ENCODE data around the gene CEL. TPM values are rescaled to one million over a fixed set of nuclear protein-coding genes. Genes with fewer than 3 reads are reported as not detected.
"Not testable (repeated sequence)": the region's sequence is repeated elsewhere in the genome, so short reads cannot be mapped to it uniquely, and the experiment has no call there.

The CEL gene
- under 0.01 and 0.33 TPM in 2 replicates for total RNA-seq
- 0.12 and 0.19 TPM in 2 replicates for polyA plus RNA-seq
- 0.23 and 0.43 TPM in 2 replicates for polyA plus RNA-seq (2012)
- not detected in 2 replicates for polyA minus RNA-seq (ENCODE audit: low replicate concordance)

GRCh38 chr9:133061764-133062145 lies at the start of gene CEL:
Gene CEL, plus strand, starts transcription at chr9:133061981. Its CDS starts 22 bp downstream, at chr9:133062003.
- not testable (repeated sequence) for H3K4me1 ChIP-seq (ENCODE audit: control insufficient read depth, extremely low read depth, insufficient read depth, low read length); H3K9me3 ChIP-seq (ENCODE audit: control insufficient read depth, insufficient read depth, low read depth, low read length); H3K79me2 ChIP-seq (ENCODE audit: control insufficient read depth, insufficient read depth, low read length); DNase-seq (ENCODE audit: low read depth in 2 of 2); H3K36me3 ChIP-seq (ENCODE audit: control insufficient read depth, insufficient read depth, low read length); H3K27ac ChIP-seq (ENCODE audit: insufficient read depth, low read length); H2AFZ ChIP-seq (ENCODE audit: low read length); H4K20me1 ChIP-seq (ENCODE audit: control insufficient read depth, extremely low read depth, insufficient read depth, low read length); H3K4me2 ChIP-seq (ENCODE audit: extremely low read depth, insufficient read depth, low read length); H3K27me3 ChIP-seq (ENCODE audit: control insufficient read depth, insufficient read depth, low read length); H3K4me3 ChIP-seq (replicated peaks in 1 of 4; ENCODE audit: control extremely low read depth in 1 of 4, insufficient read depth in 1 of 4, low read depth in 3 of 4, low read length in 4 of 4); H3K9ac ChIP-seq (ENCODE audit: insufficient read depth, low read length)

DNA sequence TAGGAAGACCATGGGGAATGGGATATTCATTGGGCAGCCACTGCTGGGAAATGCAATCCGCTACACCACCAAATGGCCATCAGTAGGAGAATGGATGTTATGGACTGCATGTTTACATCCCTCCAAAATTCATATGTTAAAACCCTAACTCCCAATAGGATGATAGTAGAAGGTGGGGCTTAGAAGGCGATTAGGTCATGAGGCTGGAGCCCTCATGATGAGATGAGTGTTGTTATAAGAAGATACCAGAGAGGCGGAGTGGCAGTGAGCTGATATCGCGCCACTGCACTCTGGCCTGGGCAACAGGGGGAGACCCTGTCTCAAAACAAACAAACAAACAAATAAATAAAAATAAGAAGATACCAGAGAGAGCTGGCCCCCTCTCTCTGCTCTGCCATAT lies 47.1 kb upstream of the CEL start:
- Histone ChIP-seq H3K4me1 (ENCODE audit: control insufficient read depth, extremely low read depth, insufficient read depth, low read length) (no peaks in the 10 kb centered on the region), H3K9me3 (ENCODE audit: control insufficient read depth, insufficient read depth, low read depth, low read length) (no peaks in the 10 kb centered on the region), H3K9ac (ENCODE audit: insufficient read depth, low read length) (no peak overlapping the region), H3K36me3 (ENCODE audit: control insufficient read depth, insufficient read depth, low read length) (no peaks in the 10 kb centered on the region), H3K27ac (ENCODE audit: insufficient read depth, low read length) (no peak overlapping the region), H3K4me3 (replicated peaks in 1 of 4; ENCODE audit: control extremely low read depth in 1 of 4, insufficient read depth in 1 of 4, low read depth in 3 of 4, low read length in 4 of 4) (no peak overlapping the region), H3K79me2 (ENCODE audit: control insufficient read depth, insufficient read depth, low read length) (no peaks in the 10 kb centered on the region), H3K27me3 (ENCODE audit: control insufficient read depth, insufficient read depth, low read length) (peaks cover 4% of the 10 kb centered on the region), H2AFZ (ENCODE audit: low read length) (no peak overlapping the region), H4K20me1 (ENCODE audit: control insufficient read depth, extremely low read depth, insufficient read depth, low read length) (no peaks in the 10 kb centered on the region), H3K4me2 (ENCODE audit: extremely low read depth, insufficient read depth, low read length) (no peak overlapping the region)
- TF ChIP-seq EZH2 (IDR thresholded peaks at IDR 0.05; ENCODE audit: low read length, missing control alignments) = no peak
- TF ChIP-seq, protein P1, sequence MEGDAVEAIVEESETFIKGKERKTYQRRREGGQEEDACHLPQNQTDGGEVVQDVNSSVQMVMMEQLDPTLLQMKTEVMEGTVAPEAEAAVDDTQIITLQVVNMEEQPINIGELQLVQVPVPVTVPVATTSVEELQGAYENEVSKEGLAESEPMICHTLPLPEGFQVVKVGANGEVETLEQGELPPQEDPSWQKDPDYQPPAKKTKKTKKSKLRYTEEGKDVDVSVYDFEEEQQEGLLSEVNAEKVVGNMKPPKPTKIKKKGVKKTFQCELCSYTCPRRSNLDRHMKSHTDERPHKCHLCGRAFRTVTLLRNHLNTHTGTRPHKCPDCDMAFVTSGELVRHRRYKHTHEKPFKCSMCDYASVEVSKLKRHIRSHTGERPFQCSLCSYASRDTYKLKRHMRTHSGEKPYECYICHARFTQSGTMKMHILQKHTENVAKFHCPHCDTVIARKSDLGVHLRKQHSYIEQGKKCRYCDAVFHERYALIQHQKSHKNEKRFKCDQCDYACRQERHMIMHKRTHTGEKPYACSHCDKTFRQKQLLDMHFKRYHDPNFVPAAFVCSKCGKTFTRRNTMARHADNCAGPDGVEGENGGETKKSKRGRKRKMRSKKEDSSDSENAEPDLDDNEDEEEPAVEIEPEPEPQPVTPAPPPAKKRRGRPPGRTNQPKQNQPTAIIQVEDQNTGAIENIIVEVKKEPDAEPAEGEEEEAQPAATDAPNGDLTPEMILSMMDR (conservative IDR thresholded peaks at IDR 0.05 in 1 of 2, IDR thresholded peaks at IDR 0.05 in 1 of 2; ENCODE audit: low read depth in 1 of 2, low read length in 2 of 2) = no peak
- no peak for DNase-seq (ENCODE audit: low read depth in 2 of 2)

GRCh38 chr9:133023117-133023890 lies 38.5 kb upstream of the CEL start:
- TF ChIP-seq, protein P1 (conservative IDR thresholded peaks at IDR 0.05 in 1 of 2, IDR thresholded peaks at IDR 0.05 in 1 of 2; ENCODE audit: low read depth in 1 of 2, low read length in 2 of 2) = no peak
- TF ChIP-seq EZH2 (IDR thresholded peaks at IDR 0.05; ENCODE audit: low read length, missing control alignments) = no peak
- Histone ChIP-seq H3K4me3 (replicated peaks in 1 of 4; ENCODE audit: control extremely low read depth in 1 of 4, insufficient read depth in 1 of 4, low read depth in 3 of 4, low read length in 4 of 4) (no peak overlapping the region), H3K4me1 (ENCODE audit: control insufficient read depth, extremely low read depth, insufficient read depth, low read length) (no peaks in the 10 kb centered on the region), H3K27ac (ENCODE audit: insufficient read depth, low read length) (no peak overlapping the region), H2AFZ (ENCODE audit: low read length) (no peak overlapping the region), H3K4me2 (ENCODE audit: extremely low read depth, insufficient read depth, low read length) (no peak overlapping the region), H3K9ac (ENCODE audit: insufficient read depth, low read length) (no peak overlapping the region), H3K36me3 (ENCODE audit: control insufficient read depth, insufficient read depth, low read length) (no peaks in the 10 kb centered on the region), H3K27me3 (ENCODE audit: control insufficient read depth, insufficient read depth, low read length) (no peaks in the 10 kb centered on the region), H3K9me3 (ENCODE audit: control insufficient read depth, insufficient read depth, low read depth, low read length) (no peaks in the 10 kb centered on the region), H3K79me2 (ENCODE audit: control insufficient read depth, insufficient read depth, low read length) (no peaks in the 10 kb centered on the region), H4K20me1 (ENCODE audit: control insufficient read depth, extremely low read depth, insufficient read depth, low read length) (no peaks in the 10 kb centered on the region)
- DNase-seq (ENCODE audit: low read depth in 2 of 2) = no peak

Data from fibroblast of lung (primary cell).